Measurements from ENCODE around the gene ABHD1.
A peak's percentile ranks its signal among the peaks of the same experiment; 100 is the strongest.
"Not testable (repeated sequence)": the region's sequence is repeated elsewhere in the genome, so short reads cannot be mapped to it uniquely, and the experiment has no call there.

Gene ABHD1

DNA sequence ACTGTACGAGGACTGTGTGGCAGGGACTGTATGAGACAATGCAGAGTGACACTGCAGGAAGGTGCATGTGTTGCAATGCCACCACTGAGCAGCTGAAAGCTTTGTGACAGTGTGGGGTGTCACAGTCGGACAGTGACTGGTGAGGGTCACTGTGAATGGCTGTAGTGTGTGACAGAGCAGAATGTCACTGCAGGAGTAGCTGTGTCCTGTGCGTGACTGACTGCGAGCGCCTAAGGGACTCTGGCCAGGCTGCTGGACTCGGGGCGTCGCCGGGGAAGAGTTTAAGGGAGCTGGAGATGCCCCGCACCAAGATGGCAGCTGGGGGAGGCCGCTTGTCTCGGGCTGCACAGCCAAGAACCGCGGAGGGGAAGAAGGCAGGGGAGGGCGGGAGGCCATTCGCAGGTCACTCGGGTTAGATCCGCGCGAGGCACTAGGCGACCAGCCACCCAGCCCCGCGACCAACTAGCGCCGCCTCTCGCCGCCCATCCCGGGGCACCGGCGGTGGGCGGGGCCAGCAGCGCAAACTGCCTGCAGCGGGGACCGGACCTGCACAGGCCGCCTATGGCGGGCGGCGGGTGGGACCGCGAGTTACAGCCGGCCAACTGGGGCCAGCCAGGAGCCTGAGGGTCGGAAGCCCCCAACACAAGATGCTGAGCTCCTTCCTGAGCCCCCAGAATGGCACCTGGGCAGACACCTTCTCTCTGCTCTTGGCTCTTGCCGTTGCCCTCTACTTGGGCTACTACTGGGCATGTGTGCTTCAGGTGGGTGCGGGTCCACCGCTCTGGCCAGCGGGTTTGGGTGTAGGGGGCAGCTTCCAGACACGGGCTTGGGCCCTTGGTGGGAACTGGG, at the start of gene ABHD1:
TSS of gene ABHD1 (plus strand) at position 514 of the 849 bp plus-strand sequence. CDS start at position 648, 134 bp downstream.
- DNase-seq (ENCODE audit: low spot score): no peak

- DNase-seq (ENCODE audit: low spot score): peak; percentile 80
Measured at GRCh38 chr2:27074738-27075565, 48.7 kb upstream of the ABHD1 start.

- DNase-seq (ENCODE audit: low spot score): not testable (repeated sequence)
Measured at GRCh38 chr2:27075566-27075871, 48.1 kb upstream of the ABHD1 start.

GRCh38 chr2:27076323-27076722, 47.3 kb upstream of the ABHD1 start:
- DNase-seq (ENCODE audit: low spot score): no peak

GRCh38 chr2:27077231-27077630, 46.4 kb upstream of the ABHD1 start:
- DNase-seq (ENCODE audit: low spot score): no peak

- DNase-seq (ENCODE audit: low spot score): no peak
Measured at GRCh38 chr2:27078267-27079194, 45.1 kb upstream of the ABHD1 start, which contains the start of gene EMILIN1. TSS of gene EMILIN1 (plus strand) at chr2:27078615. CDS start at chr2:27079066, 451 bp downstream.

GRCh38 chr2:27079233-27080139, 44.1 kb upstream of the ABHD1 start:
- DNase-seq (ENCODE audit: low spot score): no peak

- no peak for DNase-seq (ENCODE audit: low spot score)
Measured at GRCh38 chr2:27080140-27080469, 43.5 kb upstream of the ABHD1 start.

DNA sequence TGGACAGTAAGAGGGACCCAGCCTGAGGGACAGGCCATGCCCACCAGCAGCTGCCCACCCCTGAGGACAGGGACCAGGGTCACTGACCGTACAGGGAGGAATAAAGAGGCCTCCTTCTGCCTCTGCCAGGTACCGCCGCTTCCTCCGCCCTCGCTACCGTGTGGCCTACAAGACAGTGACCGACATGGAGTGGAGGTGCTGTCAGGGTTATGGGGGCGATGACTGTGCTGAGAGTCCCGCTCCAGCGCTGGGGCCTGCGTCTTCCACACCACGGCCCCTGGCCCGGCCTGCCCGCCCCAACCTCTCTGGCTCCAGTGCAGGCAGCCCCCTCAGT, 43.0 kb upstream of the ABHD1 start:
- no peak for DNase-seq (ENCODE audit: low spot score)

GRCh38 chr2:27081984-27082772, 41.4 kb upstream of the ABHD1 start:
- DNase-seq (ENCODE audit: low spot score): no peak

DNA sequence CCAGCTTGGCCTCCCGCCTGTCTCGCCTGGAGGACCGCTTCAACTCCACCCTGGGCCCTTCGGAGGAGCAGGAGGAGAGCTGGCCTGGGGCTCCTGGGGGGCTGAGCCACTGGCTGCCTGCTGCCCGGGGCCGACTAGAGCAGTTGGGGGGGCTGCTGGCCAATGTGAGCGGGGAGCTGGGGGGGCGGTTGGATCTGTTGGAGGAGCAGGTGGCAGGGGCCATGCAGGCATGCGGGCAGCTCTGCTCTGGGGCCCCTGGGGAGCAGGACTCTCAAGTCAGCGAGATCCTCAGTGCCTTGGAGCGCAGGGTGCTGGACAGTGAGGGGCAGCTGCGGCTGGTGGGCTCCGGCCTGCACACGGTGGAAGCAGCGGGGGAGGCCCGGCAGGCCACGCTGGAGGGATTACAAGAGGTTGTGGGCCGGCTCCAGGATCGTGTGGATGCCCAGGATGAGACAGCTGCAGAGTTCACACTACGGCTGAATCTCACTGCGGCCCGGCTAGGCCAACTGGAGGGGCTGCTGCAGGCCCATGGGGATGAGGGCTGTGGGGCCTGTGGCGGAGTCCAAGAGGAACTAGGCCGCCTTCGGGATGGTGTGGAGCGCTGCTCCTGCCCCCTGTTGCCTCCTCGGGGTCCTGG, 40.7 kb upstream of the ABHD1 start:
- DNase-seq (ENCODE audit: low spot score): no peak

DNA sequence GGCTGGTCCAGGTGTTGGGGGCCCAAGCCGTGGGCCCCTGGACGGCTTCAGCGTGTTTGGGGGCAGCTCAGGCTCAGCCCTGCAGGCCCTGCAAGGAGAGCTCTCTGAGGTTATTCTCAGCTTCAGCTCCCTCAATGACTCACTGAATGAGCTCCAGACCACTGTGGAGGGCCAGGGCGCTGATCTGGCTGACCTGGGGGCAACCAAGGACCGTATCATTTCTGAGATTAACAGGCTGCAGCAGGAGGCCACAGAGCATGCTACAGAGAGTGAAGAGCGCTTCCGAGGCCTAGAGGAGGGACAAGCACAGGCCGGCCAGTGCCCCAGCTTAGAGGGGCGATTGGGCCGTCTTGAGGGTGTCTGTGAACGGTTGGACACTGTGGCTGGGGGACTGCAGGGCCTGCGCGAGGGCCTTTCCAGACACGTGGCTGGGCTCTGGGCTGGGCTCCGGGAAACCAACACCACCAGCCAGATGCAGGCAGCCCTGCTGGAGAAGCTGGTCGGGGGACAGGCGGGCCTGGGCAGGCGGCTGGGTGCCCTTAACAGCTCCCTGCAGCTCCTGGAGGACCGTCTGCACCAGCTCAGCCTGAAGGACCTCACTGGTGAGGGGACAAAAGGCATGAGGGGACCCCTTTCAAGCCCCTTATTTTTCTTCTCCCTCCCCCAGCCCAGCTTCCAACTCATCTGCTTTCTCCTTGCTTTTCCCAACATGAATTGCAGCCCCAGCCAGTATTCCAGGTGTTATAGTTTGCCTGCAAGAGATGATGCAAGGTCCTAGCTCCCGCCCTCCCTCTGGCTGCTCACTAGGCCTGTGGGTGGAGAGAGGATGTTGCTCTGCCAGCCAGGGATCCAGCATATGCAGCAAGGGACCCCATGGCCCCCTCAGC, 40.0 kb upstream of the ABHD1 start:
- no peak for DNase-seq (ENCODE audit: low spot score)

GRCh38 chr2:27084297-27085061, 39.1 kb upstream of the ABHD1 start:
- DNase-seq (ENCODE audit: low spot score): no peak

DNA sequence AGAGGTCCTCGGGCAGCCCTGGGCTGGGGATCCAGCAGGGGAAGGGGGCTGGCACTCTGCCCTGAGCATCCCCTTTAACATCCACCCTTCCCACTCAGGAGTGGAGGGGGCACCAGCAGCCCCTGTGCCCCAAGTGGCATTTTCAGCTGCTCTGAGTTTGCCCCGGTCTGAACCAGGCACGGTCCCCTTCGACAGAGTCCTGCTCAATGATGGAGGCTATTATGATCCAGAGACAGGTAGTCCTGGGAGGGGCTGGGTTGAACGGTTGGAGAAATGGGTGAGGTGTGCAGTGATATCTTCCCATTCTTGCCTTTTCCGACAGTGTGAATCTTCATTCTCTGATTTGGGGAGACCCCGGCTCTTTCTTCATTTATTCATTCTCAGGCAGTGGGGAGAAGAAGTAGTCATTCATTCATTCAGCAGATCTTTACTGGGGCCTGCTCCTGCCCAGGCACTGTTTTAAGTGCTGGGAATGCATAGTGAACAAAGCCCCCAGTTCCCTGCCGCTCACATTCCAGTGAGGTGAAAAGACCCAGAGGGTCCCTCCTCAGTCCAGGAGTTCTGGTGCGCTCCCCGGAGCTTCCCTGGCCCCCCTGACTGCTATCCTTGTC, 38.4 kb upstream of the ABHD1 start:
- no peak for DNase-seq (ENCODE audit: low spot score)

DNA sequence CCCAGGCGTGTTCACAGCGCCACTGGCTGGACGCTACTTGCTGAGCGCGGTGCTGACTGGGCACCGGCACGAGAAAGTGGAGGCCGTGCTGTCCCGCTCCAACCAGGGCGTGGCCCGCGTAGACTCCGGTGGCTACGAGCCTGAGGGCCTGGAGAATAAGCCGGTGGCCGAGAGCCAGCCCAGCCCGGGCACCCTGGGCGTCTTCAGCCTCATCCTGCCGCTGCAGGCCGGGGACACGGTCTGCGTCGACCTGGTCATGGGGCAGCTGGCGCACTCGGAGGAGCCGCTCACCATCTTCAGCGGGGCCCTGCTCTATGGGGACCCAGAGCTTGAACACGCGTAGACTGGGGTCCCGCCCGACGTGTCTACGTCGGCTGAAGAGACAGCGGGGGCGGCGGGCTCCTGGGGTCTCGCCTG, 37.9 kb upstream of the ABHD1 start:
- no peak for DNase-seq (ENCODE audit: low spot score)

DNA sequence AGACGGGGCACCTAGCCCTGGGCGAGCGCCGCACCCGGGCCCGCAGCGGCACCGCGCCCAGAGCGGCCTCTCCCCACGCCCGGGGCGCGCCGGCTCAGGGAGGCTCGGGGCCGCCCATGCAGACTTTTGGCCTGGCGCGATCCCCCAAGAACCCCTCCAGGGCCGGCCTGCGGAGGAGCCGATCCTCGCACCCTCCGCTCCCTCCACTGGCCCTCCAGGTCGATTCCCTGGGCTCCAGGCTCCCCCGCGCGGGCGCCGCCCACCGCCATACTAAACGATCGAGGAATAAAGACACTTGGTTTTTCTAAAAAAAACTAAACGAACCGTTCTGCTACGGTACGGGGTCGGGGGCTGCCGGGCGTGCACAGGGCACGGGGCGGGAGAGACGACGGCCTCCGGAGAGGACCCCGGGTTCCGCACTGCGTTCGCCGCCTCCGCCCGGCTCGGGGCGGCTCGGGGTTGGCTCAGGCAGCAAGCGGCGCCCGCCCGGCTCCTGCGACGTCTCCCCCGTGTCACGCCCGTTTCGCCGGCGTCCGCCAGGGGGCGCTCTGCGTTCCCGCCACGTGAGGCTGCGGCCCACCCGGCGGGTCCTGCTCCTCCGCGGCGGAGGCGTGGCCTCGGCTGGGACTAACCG, 37.4 kb upstream of the ABHD1 start:
- DNase-seq (ENCODE audit: low spot score): no peak

Measured in NAMALWA (cell line).